NCI-H226 (cell line): Measurements from ENCODE around the gene KRT34.
A peak's percentile ranks its signal among the peaks of the same experiment; 100 is the strongest.
"Not testable (repeated sequence)": the region's sequence is repeated elsewhere in the genome, so short reads cannot be mapped to it uniquely, and the experiment has no call there.

Source experiments
- DNase-seq: peaks from one replicate; pipeline ENCODE4 v3.0.0-alpha.2; 2015

Gene KRT34

GRCh38 chr17:41360296-41360995 is 21.7 kb downstream of the KRT34 start:
- DNase-seq, result peak; percentile 99

GRCh38 chr17:41354536-41354935 is 27.6 kb downstream of the KRT34 start:
- no peak for DNase-seq

- DNase-seq, result no peak
These were observed 29.3 kb downstream of the KRT34 start for GRCh38 chr17:41352597-41353366.

GRCh38 chr17:41351177-41351576 is 30.9 kb downstream of the KRT34 start:
- no peak for DNase-seq

GRCh38 chr17:41350381-41350878 is 31.7 kb downstream of the KRT34 start, which contains the start of gene KRT33A:
KRT33A (minus strand) TSS chr17:41350828; CDS start chr17:41350767, 61 bp downstream.
- not testable (repeated sequence) for DNase-seq

- peak; percentile 24 for DNase-seq
These were observed 34.0 kb downstream of the KRT34 start for GRCh38 chr17:41347869-41348760.

- not testable (repeated sequence) for DNase-seq
These were observed 35.7 kb downstream of the KRT34 start for GRCh38 chr17:41346421-41346820.

- DNase-seq, result no peak
These were observed 36.1 kb downstream of the KRT34 start for GRCh38 chr17:41345992-41346391.

- DNase-seq, result no peak
These were observed 39.1 kb downstream of the KRT34 start for GRCh38 chr17:41343029-41343428.

- DNase-seq, result no peak
These were observed 40.9 kb downstream of the KRT34 start for GRCh38 chr17:41340934-41341861.

GRCh38 chr17:41340494-41340893 is 41.6 kb downstream of the KRT34 start:
- no peak for DNase-seq

GRCh38 chr17:41339571-41340172 is 42.4 kb downstream of the KRT34 start:
- DNase-seq, result no peak

- no peak for DNase-seq
These were observed 43.1 kb downstream of the KRT34 start for GRCh38 chr17:41338961-41339485.

- DNase-seq, result no peak
These were observed 46.4 kb downstream of the KRT34 start for GRCh38 chr17:41335747-41336146.

- no peak for DNase-seq
These were observed 47.5 kb downstream of the KRT34 start for GRCh38 chr17:41334385-41335305.

GRCh38 chr17:41333836-41334235 is 48.3 kb downstream of the KRT34 start:
- DNase-seq, result no peak

- DNase-seq, result no peak
These were observed 49.0 kb downstream of the KRT34 start for GRCh38 chr17:41333098-41333497.

GRCh38 chr17:41332239-41332638 is 49.9 kb downstream of the KRT34 start:
- DNase-seq, result no peak

- no peak for DNase-seq
These were observed 50.5 kb downstream of the KRT34 start for GRCh38 chr17:41331606-41332005.
